Left colon (tissue), 2 donors: Measurements from ENCODE around the gene USP1. TPM values are rescaled to one million over a fixed set of nuclear protein-coding genes. Genes with fewer than 3 reads are reported as not detected.

Experiments used
- ATAC-seq: fragments of 200-7000 bp; cut with Tn5 transposase; one replicate; pipeline ENCODE4 v1.9.1; 2020; ENCODE audit warnings: mild to moderate bottlenecking, moderate library complexity
- DNase-seq, 2 donors: peaks; one replicate each; pipeline ENCODE4 v3.0.0-alpha.2; 2020
- intact Hi-C, 2 donors: fragments of 100-400 bp; cut with DNase I in 1 of 2; cut with micrococcal nuclease in 1 of 2; formaldehyde crosslinking; loops; one replicate each; pipeline versions ENCODE4 v1.11.2 to v1.14.0; 2022; cut with DNase I, micrococcal nuclease
- long read RNA-seq: library from polyadenylated mRNA; unstranded; transcript quantifications from one replicate; pipeline ENCODE4 v2.0.0, GENCODE V29; 2021
- total RNA-seq, 2 donors: library from RNA; stranded (reverse); fragmentation: NEBNext Ultra II Directional; extraction: Animal tissue kit (Norgen Biotek cat#: 25700); gene quantifications; one replicate each; pipeline ENCODE4 v1.2.1, GENCODE V29; 2021
- donor health status: DM: no; HTN: no; CAD: no.
- donor health status: DM: yes; HTN: yes; CAD: no.

The USP1 gene
- total RNA-seq = 10 to 100 TPM; 21.2 to 23.3 TPM
- long read RNA-seq, transcript USP1-202 (9 exons, 3,507 nt) = minor isoform, 6 of 23 reads
- long read RNA-seq, transcript USP1-201 (9 exons, 3,996 nt) = major isoform, 10 of 23 reads
- long read RNA-seq, partial matches to known transcripts = 5 of 23 reads
- long read RNA-seq, other reads (novel, unspliced or antisense) = 2 of 23 reads

GRCh38 chr1:62436466-62437272, at the start of gene USP1:
Gene USP1, plus strand, starts transcription at chr1:62437049. Its CDS starts 2,819 bp downstream, at chr1:62439868.
- intact Hi-C loops = no loop called here
- DNase-seq (peak; percentile 96 to 99), ATAC-seq (peak; percentile 76)

GRCh38 chr1:62389531-62389930, 47.3 kb upstream of the USP1 start:
- ATAC-seq (no peak), DNase-seq (no peak)
- intact Hi-C loops = no loop called here

GRCh38 chr1:62390071-62390470, 46.8 kb upstream of the USP1 start:
- no peak for ATAC-seq
- intact Hi-C loops = no loop called here
- DNase-seq = no peak

- ATAC-seq = peak; percentile 44
- peak in 1 of 2 donors; percentile 28 for DNase-seq
- intact Hi-C loops = no loop called here
Observed at GRCh38 chr1:62391369-62391971, 45.4 kb upstream of the USP1 start.

GRCh38 chr1:62392951-62393350, 43.9 kb upstream of the USP1 start:
- ATAC-seq (no peak), DNase-seq (no peak)
- intact Hi-C loops = no loop called here

- ATAC-seq (no peak), DNase-seq (no peak)
- intact Hi-C loops = no loop called here
Observed at GRCh38 chr1:62394646-62395045, 42.2 kb upstream of the USP1 start.

GRCh38 chr1:62395291-62395690, 41.6 kb upstream of the USP1 start:
- intact Hi-C loops = no loop called here
- ATAC-seq (no peak), DNase-seq (no peak)

- ATAC-seq (no peak), DNase-seq (no peak)
Observed at GRCh38 chr1:62396871-62397270, 40.0 kb upstream of the USP1 start.

GRCh38 chr1:62397301-62397700, 39.5 kb upstream of the USP1 start:
- ATAC-seq (no peak), DNase-seq (no peak)
- intact Hi-C loops = no loop called here

More at GRCh38 chr1:62396871-62397270, 40.0 kb upstream of the USP1 start:
- intact Hi-C loops = no loop called here

- ATAC-seq = no peak
- intact Hi-C loops = no loop called here
- DNase-seq = no peak
Observed at GRCh38 chr1:62398377-62398776, 38.5 kb upstream of the USP1 start.

GRCh38 chr1:62401034-62401760, 35.7 kb upstream of the USP1 start:
- DNase-seq = no peak
- intact Hi-C loops = no loop called here
- ATAC-seq = no peak

GRCh38 chr1:62405247-62405646, 31.6 kb upstream of the USP1 start:
- no peak for ATAC-seq
- no peak for DNase-seq
- intact Hi-C loops = loop anchor here in 1 of 2 donors (5.0 kb wide), 1 partner anchor 233 kb away; no protein-coding TSS in a partner anchor

GRCh38 chr1:62406576-62406975, 30.3 kb upstream of the USP1 start:
- DNase-seq (no peak), ATAC-seq (no peak)
- intact Hi-C loops = loop anchor here (2.0 to 5.0 kb wide), 2 partner anchors 232 to 234 kb away; no protein-coding TSS in a partner anchor

- DNase-seq (no peak), ATAC-seq (peak; percentile 69)
- intact Hi-C loops = loop anchor here (2.0 to 5.0 kb wide), 2 partner anchors 233 to 235 kb away; no protein-coding TSS in a partner anchor
Observed at GRCh38 chr1:62407398-62408009, 29.3 kb upstream of the USP1 start.

- DNase-seq (no peak), ATAC-seq (no peak)
- intact Hi-C loops = no loop called here
Observed at GRCh38 chr1:62415687-62416086, 21.2 kb upstream of the USP1 start.

GRCh38 chr1:62417351-62417999, 19.4 kb upstream of the USP1 start:
- DNase-seq = no peak
- no peak for ATAC-seq
- intact Hi-C loops = no loop called here

GRCh38 chr1:62420214-62420613, 16.6 kb upstream of the USP1 start:
- peak; percentile 86 for ATAC-seq
- DNase-seq = no peak
- intact Hi-C loops = no loop called here

GRCh38 chr1:62423580-62424242, 13.1 kb upstream of the USP1 start:
- intact Hi-C loops = no loop called here
- DNase-seq (no peak), ATAC-seq (peak; percentile 72)
